Activated B cell treated with CpG ODN at 0.5 μM for 24 hours (primary cell): ENCODE results near the gene ZNF616. TPM values are rescaled to one million over a fixed set of nuclear protein-coding genes. Genes with fewer than 3 reads are reported as not detected.

Source experiments
- ATAC-seq: fragments of 200-7000 bp; cut with Tn5 transposase; one replicate; pipeline ENCODE4 v1.10.0; 2021; ENCODE audit warnings: low read depth, mild to moderate bottlenecking, moderate library complexity
- CTCF ChIA-PET: fragments of 350-600 bp; sonication (Branson Sonifier 250); formaldehyde crosslinking; loops from one replicate; lab custom pipeline; 2021; ENCODE audit warnings: antibody characterized with exemption; lab: Charles Lee
- POLR2A ChIA-PET: fragments of 350-600 bp; sonication (Branson Sonifier 250); formaldehyde crosslinking; loops from one replicate; lab custom pipeline; 2021; ENCODE audit warnings: antibody characterized with exemption; lab: Charles Lee
- DNase-seq: peaks from one replicate; pipeline ENCODE4 v3.0.0; 2022
- H3K27ac Mint-ChIP-seq: one replicate; pipeline ENCODE4 v1.8.0; 2020; ENCODE audit warnings: mixed read lengths
- H3K27me3 Mint-ChIP-seq: one replicate; pipeline ENCODE4 v1.8.0; 2021; ENCODE audit warnings: mixed read lengths
- H3K36me3 Mint-ChIP-seq: one replicate; pipeline ENCODE4 v1.8.0; 2021; ENCODE audit warnings: low read depth, mixed read lengths
- H3K4me1 Mint-ChIP-seq: one replicate; pipeline ENCODE4 v1.8.0; 2021; ENCODE audit warnings: mixed read lengths
- H3K4me3 Mint-ChIP-seq: one replicate; pipeline ENCODE4 v1.8.0; 2020; ENCODE audit warnings: mild to moderate bottlenecking, mixed read lengths
- H3K9me3 Mint-ChIP-seq: one replicate; pipeline ENCODE4 v1.8.0; 2020; ENCODE audit warnings: mixed read lengths
- intact Hi-C: fragments of 100-400 bp; cut with micrococcal nuclease; formaldehyde crosslinking; loops from one replicate; pipeline ENCODE4 v1.15.1; 2024
- total RNA-seq: library from RNA; stranded (reverse); gene quantifications from 2 replicates; pipeline ENCODE4 v1.2.3, GENCODE V29; 2022
- TF ChIP-seq, protein P1 (sequence below): fragments of 200-600 bp; IDR thresholded peaks from one replicate; pipeline ENCODE4 v1.8.0; 2022; ENCODE audit warnings: antibody characterized with exemption, mild to moderate bottlenecking

Gene ZNF616
- total RNA-seq, 1 donor from 2014 or later = 7.4 TPM

- ChIA-PET CTCF (interaction anchor here (0.7 to 5.7 kb wide), 3 partner anchors 92 to 100 kb away, joined by 3 to 55 read pairs (median 3); no protein-coding TSS in a partner anchor), POLR2A (interaction anchor here (1.4 to 2.1 kb wide), 3 partner anchors 32 to 230 kb away, joined by 3 to 30 read pairs (median 5); partner anchors contain the start of genes PPP2R1A, ZNF836 and ZNF880)
- Mint-ChIP-seq H3K9me3 (peaks cover 2% of the 10 kb centered on the region), H3K27ac (peak overlapping the region; percentile 93), H3K27me3 (no peaks in the 10 kb centered on the region), H3K4me3 (peak overlapping the region; percentile 97), H3K36me3 (peaks cover 16% of the 10 kb centered on the region), H3K4me1 (peaks cover 30% of the 10 kb centered on the region)
- intact Hi-C loops = loop anchor here (1.0 kb wide), 1 partner anchor 31 kb away; the partner anchor contains the start of gene ZNF836
- ATAC-seq = peak; percentile 99
- peak; percentile 95 for DNase-seq
- TF ChIP-seq, protein P1, sequence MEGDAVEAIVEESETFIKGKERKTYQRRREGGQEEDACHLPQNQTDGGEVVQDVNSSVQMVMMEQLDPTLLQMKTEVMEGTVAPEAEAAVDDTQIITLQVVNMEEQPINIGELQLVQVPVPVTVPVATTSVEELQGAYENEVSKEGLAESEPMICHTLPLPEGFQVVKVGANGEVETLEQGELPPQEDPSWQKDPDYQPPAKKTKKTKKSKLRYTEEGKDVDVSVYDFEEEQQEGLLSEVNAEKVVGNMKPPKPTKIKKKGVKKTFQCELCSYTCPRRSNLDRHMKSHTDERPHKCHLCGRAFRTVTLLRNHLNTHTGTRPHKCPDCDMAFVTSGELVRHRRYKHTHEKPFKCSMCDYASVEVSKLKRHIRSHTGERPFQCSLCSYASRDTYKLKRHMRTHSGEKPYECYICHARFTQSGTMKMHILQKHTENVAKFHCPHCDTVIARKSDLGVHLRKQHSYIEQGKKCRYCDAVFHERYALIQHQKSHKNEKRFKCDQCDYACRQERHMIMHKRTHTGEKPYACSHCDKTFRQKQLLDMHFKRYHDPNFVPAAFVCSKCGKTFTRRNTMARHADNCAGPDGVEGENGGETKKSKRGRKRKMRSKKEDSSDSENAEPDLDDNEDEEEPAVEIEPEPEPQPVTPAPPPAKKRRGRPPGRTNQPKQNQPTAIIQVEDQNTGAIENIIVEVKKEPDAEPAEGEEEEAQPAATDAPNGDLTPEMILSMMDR = no peak
Measured at GRCh38 chr19:52140032-52140710, 433 bp upstream of the ZNF616 start.

GRCh38 chr19:52138983-52139251, 821 bp downstream of the ZNF616 start:
- peak overlapping the region; percentile 93 for H3K27ac Mint-ChIP-seq
- DNase-seq (no peak), ATAC-seq (no peak)
- H3K4me3 Mint-ChIP-seq = peak overlapping the region; percentile 97
- peaks cover 22% of the 10 kb centered on the region for H3K4me1 Mint-ChIP-seq
- peaks cover 23% of the 10 kb centered on the region for H3K36me3 Mint-ChIP-seq
- intact Hi-C loops = loop anchor here (1.0 to 5.0 kb wide), 8 partner anchors 44 to 608 kb away; partner anchors contain the start of genes ZNF432, ZNF766, ZNF808 and ZNF841
- CTCF ChIA-PET = interaction anchor here (1.0 to 5.7 kb wide), 3 partner anchors 50 to 610 kb away, joined by 3 to 55 read pairs (median 5); no protein-coding TSS in a partner anchor
- H3K9me3 Mint-ChIP-seq = peaks cover 2% of the 10 kb centered on the region
- TF ChIP-seq, protein P1 = no peak
- H3K27me3 Mint-ChIP-seq = no peaks in the 10 kb centered on the region
- POLR2A ChIA-PET = interaction anchor here (0.6 to 0.9 kb wide), 2 partner anchors 50 to 1041 kb away, joined by 3 to 7 read pairs; no protein-coding TSS in a partner anchor

- H3K4me1 Mint-ChIP-seq = peaks cover 22% of the 10 kb centered on the region
- CTCF ChIA-PET = interaction anchor here (1.0 to 5.7 kb wide), 3 partner anchors 51 to 611 kb away, joined by 3 to 55 read pairs (median 5); no protein-coding TSS in a partner anchor
- POLR2A ChIA-PET = interaction anchor here (0.5 to 0.9 kb wide), 3 partner anchors 51 to 1041 kb away, joined by 3 to 7 read pairs (median 4); no protein-coding TSS in a partner anchor
- peak overlapping the region; percentile 93 for H3K27ac Mint-ChIP-seq
- intact Hi-C loops = loop anchor here (2.0 to 5.0 kb wide), 4 partner anchors 44 to 609 kb away; partner anchors contain the start of genes ZNF432, ZNF808 and ZNF841
- TF ChIP-seq, protein P1 = no peak
- H3K27me3 Mint-ChIP-seq = no peaks in the 10 kb centered on the region
- H3K9me3 Mint-ChIP-seq = peaks cover 2% of the 10 kb centered on the region
- no peak for DNase-seq
- peak overlapping the region; percentile 97 for H3K4me3 Mint-ChIP-seq
- no peak for ATAC-seq
- peaks cover 25% of the 10 kb centered on the region for H3K36me3 Mint-ChIP-seq
Measured at GRCh38 chr19:52138278-52138982, 1.3 kb downstream of the ZNF616 start.

DNA sequence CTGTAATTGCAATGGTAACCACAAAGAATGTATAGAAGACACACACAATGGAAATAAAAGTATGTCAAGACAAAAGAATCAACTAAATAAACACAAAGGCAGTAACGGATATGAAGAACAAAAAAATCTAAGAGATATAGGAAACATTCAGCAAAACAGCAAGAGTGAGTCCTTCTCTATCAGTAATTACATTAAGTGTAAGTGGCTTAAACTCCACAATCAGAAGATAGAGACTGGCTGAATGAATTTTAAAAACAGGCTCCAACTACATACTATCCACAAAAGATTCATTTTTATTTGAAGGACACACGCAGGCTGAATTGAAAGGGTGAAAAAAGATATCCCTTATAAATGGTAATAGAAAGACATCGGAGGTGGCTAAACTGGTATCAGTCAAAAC, 19.5 kb downstream of the ZNF616 start:
- POLR2A ChIA-PET = no interaction called here
- ATAC-seq = no peak
- no peak for DNase-seq
- Mint-ChIP-seq H3K27me3 (no peaks in the 10 kb centered on the region), H3K36me3 (peaks cover 94% of the 10 kb centered on the region), H3K9me3 (peaks cover 61% of the 10 kb centered on the region), H3K4me3 (no peak overlapping the region), H3K27ac (no peak overlapping the region), H3K4me1 (no peaks in the 10 kb centered on the region)
- CTCF ChIA-PET = no interaction called here
- TF ChIP-seq, protein P1 = no peak
- intact Hi-C loops = no loop called here
